ENCODE results near the gene LAMC3.

Gene LAMC3

DNA sequence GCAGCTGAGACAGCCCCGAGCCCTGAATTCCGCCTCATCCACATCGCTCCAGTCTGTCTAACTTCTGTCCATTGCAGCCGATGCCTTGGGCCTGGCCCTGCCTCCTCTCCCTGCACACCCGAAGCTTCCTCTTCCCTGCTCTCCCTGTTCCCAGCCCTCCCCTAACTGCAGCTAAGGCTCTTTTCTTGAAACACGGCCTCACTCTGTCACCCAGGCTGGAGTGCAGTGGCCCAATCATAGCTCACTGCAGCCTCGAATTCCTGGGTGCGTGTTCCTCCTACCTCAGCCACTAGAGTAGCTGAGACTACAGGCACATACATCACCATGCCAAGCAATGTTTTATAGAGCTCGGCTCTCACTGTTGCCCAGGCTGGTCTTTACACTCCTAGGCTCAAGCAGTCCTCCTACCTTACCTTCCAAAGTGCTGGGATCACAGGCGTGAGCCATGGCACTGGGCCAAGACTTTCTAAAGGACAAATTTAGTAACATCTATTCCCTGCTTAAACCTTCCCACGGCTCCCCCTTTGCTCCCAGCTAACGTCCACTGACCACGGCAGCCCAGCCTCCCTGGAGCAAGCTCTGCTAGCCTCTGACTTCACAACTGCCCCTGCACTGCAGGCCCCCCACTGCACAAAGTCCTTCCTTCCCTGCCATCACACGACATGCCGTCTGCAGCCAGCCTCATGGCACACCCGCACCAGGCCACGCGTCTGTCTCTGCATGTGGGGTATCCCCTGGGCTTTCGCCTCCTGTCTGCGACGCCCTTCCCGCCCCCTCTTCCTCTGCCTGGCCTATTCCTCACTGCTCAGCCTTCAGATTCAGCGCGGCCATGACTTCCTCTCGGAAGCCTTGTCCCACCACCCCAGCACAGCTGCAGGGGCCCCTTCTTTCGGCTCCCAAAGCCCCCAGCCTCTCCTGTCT, 28.6 kb downstream of the LAMC3 start:
- no peak for DNase-seq (ENCODE audit: low read depth)
- TF ChIP-seq, protein P1, sequence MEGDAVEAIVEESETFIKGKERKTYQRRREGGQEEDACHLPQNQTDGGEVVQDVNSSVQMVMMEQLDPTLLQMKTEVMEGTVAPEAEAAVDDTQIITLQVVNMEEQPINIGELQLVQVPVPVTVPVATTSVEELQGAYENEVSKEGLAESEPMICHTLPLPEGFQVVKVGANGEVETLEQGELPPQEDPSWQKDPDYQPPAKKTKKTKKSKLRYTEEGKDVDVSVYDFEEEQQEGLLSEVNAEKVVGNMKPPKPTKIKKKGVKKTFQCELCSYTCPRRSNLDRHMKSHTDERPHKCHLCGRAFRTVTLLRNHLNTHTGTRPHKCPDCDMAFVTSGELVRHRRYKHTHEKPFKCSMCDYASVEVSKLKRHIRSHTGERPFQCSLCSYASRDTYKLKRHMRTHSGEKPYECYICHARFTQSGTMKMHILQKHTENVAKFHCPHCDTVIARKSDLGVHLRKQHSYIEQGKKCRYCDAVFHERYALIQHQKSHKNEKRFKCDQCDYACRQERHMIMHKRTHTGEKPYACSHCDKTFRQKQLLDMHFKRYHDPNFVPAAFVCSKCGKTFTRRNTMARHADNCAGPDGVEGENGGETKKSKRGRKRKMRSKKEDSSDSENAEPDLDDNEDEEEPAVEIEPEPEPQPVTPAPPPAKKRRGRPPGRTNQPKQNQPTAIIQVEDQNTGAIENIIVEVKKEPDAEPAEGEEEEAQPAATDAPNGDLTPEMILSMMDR (IDR thresholded peaks at IDR 0.05; ENCODE audit: low read length, missing control alignments), result no peak
- H3K4me3 ChIP-seq (replicated peaks; ENCODE audit: low read depth, low read length), result no peak overlapping the region

DNA sequence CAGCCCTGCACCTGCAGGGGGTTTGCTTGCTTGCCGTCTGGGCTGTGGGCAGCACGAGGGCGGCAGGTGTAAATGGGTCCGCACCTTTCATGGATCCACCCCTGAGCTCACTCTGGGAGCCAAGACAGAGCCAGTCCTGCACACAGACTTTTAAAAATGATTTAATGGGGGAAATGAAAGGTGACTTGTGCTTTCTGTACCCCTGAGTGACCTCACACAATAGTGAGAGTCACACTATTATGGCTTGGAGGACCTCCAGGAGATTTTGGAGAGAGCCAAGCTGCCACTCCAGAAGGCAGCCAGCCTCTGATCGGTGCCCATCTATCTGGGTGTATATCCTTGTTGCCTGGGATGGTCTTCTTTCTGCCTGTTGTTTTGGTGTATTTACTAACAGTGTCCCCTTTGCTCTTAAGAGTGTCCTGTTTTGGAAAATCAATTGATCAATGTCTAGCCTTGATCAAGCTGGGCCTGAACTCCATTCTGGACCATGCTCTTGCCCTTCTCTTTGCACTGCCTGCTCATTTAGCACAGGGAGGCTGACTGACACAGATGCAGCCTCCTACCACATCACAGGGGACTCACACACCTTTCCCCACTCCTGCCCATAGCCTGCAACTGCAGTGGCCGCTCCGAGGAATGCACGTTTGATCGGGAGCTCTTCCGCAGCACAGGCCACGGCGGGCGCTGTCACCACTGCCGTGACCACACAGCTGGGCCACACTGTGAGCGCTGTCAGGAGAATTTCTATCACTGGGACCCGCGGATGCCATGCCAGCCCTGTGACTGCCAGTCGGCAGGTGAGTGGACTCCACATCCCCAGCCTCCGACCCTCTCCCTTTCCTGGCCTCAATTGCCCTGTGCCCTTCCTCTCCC, 29.5 kb downstream of the LAMC3 start:
- no peak for DNase-seq (ENCODE audit: low read depth)
- H3K4me3 ChIP-seq (replicated peaks; ENCODE audit: low read depth, low read length), result no peak overlapping the region
- TF ChIP-seq, protein P1 (IDR thresholded peaks at IDR 0.05; ENCODE audit: low read length, missing control alignments), result no peak

DNA sequence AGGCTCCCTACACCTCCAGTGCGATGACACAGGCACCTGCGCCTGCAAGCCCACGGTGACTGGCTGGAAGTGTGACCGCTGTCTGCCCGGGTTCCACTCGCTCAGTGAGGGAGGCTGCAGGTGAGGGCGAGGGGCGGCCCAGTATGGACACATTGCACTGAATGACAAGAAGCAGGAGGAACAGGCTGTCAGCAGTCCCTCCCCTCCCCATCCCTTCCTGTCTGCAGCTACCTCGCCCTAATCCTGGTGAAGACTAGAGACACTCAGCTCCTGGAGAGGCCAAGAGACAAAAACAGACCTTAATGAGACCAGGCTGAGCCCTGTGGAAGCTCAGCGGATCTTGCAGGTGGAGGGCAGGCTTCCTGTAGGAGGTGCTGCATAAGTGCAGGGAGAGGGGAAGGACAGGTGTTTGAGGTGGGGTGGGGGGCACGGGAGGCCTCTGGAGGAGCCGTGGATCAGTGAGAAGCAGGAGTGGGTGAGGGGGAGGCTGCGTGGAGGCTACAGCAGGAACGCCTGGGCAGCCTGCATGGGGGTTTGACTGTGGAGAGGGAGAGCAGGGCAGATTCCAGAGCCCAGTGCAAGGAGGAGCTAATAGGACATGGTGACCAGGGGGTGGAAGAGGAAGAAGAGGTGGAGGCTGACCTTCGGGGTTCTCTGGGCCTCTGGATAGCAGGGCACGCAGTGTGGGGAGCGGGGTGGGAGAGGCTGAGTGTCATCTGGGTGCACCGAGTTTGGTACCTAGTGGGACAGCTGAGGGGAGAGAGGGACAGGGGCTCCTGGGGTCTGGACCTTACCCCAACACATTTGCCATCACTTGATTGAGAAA, 30.4 kb downstream of the LAMC3 start:
- TF ChIP-seq, protein P1 (IDR thresholded peaks at IDR 0.05; ENCODE audit: low read length, missing control alignments), result no peak
- no peak overlapping the region for H3K4me3 ChIP-seq (replicated peaks; ENCODE audit: low read depth, low read length)
- DNase-seq (ENCODE audit: low read depth), result no peak

DNA sequence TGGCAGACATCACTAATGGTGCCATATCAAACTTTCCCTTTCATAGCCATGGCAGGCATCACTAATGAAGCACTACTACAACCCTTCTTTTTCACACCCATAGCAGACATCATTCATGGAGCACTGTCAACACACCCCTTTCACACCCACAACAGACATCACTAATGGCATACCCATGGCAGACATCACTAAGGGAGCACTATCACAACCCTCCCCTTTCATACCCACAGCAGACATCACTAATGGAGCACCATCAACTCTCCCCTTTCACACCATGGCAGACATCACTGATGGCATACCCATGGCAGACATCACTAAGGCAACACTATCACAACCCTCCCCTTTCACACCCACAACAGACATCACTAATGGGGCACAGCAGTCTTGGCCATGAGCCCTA, 33.7 kb downstream of the LAMC3 start:
- DNase-seq (ENCODE audit: low read depth), result no peak
- no peak overlapping the region for H3K4me3 ChIP-seq (replicated peaks; ENCODE audit: low read depth, low read length)
- TF ChIP-seq, protein P1 (IDR thresholded peaks at IDR 0.05; ENCODE audit: low read length, missing control alignments), result no peak

DNA sequence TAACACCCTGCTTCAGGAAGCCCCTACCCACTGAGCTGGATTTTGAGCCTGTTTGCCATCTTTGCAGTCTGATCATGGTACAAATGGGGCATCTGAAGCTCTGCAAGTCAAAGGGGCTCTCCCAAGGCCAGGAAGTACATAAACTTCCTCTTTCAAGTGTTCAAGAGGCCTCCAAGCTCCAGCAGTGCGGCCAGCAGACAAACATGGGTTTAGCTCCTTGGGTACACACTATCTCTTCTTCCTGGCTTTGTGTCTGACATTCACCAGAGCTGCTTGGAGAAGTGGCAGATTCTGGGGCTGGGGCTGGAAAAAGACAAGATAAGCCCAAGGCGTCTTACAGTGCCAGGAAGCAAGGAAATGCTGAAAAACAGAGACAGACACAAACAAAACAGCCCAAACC, 34.1 kb downstream of the LAMC3 start:
- TF ChIP-seq, protein P1 (IDR thresholded peaks at IDR 0.05; ENCODE audit: low read length, missing control alignments), result no peak
- DNase-seq (ENCODE audit: low read depth), result peak; percentile 21
- no peak overlapping the region for H3K4me3 ChIP-seq (replicated peaks; ENCODE audit: low read depth, low read length)

DNA sequence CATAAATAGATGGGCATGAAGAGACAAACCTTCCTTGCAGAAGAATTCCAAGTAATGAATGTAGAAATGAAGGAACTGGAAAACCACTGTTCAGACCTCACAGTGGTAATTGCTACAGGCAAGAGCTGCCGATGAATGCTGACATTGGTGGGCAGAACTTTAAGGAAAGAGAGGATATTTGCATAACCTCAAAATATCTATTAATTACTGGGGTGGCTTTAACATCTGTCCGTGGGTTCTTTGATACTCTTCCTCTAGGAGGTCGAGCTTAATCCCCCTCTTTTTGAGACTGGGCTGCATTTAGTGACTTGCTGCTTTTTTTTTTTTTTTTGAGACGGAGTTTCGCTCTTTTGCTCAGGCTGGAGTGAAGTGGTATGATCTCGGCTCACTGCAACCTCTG, 34.7 kb downstream of the LAMC3 start:
- DNase-seq (ENCODE audit: low read depth), result no peak
- no peak overlapping the region for H3K4me3 ChIP-seq (replicated peaks; ENCODE audit: low read depth, low read length)
- TF ChIP-seq, protein P1 (IDR thresholded peaks at IDR 0.05; ENCODE audit: low read length, missing control alignments), result no peak

Measured in fibroblast of pulmonary artery (primary cell).